ENCODE measurements around the gene NFATC1. TPM values are rescaled to one million over a fixed set of nuclear protein-coding genes. Genes with fewer than 3 reads are reported as not detected.

Gene NFATC1
- total RNA-seq, 2 donors from 2014 or later = 5.2 to 5.9 TPM

DNA sequence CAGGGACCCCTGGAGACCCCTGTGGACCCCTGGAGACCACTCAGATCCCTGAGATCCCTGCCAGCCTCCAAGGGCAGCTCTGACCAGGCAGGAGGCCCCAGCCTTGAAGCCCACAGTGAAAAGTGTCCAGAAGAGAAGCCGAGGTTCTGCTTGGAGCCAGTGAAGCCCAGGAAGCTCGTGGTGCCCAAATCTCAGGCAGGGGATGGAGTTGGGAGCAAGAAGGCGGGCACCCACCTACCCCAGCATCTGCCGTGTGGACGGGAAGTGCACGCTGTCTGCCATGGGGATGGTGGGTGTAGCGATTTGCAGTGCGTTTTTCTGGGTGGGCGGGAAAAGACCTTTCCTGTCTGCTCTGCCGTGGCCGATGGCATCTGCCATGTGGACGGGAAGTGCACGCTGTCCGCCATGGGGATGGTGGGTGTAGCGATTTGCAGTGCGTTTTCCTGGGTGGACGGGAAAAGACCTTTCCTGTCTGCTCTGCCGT, 163.2 kb downstream of the NFATC1 start:
- 83% methylated on average over 10 to 18 of the region's 18 CpGs for WGBS, 2 donors
- Histone ChIP-seq H3K4me1 (no peaks in the 10 kb centered on the region), H3K4me3 (no peak overlapping the region), H3K9me3 (no peaks in the 10 kb centered on the region), H3K36me3 (replicated peaks in 1 of 2; ENCODE audit: insufficient read depth in 1 of 2, low read depth in 2 of 2) (no peaks in the 10 kb centered on the region), H3K27me3 (no peaks in the 10 kb centered on the region), H3K27ac (no peak overlapping the region)
- no peak for TF ChIP-seq POLR2A (IDR thresholded peaks at IDR 0.05)
- TF ChIP-seq, protein P1, sequence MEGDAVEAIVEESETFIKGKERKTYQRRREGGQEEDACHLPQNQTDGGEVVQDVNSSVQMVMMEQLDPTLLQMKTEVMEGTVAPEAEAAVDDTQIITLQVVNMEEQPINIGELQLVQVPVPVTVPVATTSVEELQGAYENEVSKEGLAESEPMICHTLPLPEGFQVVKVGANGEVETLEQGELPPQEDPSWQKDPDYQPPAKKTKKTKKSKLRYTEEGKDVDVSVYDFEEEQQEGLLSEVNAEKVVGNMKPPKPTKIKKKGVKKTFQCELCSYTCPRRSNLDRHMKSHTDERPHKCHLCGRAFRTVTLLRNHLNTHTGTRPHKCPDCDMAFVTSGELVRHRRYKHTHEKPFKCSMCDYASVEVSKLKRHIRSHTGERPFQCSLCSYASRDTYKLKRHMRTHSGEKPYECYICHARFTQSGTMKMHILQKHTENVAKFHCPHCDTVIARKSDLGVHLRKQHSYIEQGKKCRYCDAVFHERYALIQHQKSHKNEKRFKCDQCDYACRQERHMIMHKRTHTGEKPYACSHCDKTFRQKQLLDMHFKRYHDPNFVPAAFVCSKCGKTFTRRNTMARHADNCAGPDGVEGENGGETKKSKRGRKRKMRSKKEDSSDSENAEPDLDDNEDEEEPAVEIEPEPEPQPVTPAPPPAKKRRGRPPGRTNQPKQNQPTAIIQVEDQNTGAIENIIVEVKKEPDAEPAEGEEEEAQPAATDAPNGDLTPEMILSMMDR (IDR thresholded peaks at IDR 0.05) = no peak
- ATAC-seq (no peak), DNase-seq (peak in 1 of 4 donors; percentile 4)
- intact Hi-C loops (cut with DNase I) = no loop called here

GRCh38 chr18:79559436-79559835, 163.7 kb downstream of the NFATC1 start:
- WGBS, 2 donors = 85 to 88% methylated on average over 15 of the region's 15 CpGs
- Histone ChIP-seq H3K27ac (no peak overlapping the region), H3K36me3 (replicated peaks in 1 of 2; ENCODE audit: insufficient read depth in 1 of 2, low read depth in 2 of 2) (no peaks in the 10 kb centered on the region), H3K4me3 (no peak overlapping the region), H3K4me1 (no peaks in the 10 kb centered on the region), H3K27me3 (no peaks in the 10 kb centered on the region), H3K9me3 (no peaks in the 10 kb centered on the region)
- no peak for ATAC-seq
- intact Hi-C loops (cut with DNase I) = no loop called here
- no peak for DNase-seq
- TF ChIP-seq POLR2A (IDR thresholded peaks at IDR 0.05) = no peak
- TF ChIP-seq, protein P1 (IDR thresholded peaks at IDR 0.05) = no peak

GRCh38 chr18:79560042-79560860, 164.5 kb downstream of the NFATC1 start:
- DNase-seq (no peak), ATAC-seq (no peak)
- WGBS, 2 donors = 69 to 70% methylated on average over 30 to 32 of the region's 34 CpGs
- Histone ChIP-seq H3K27me3 (no peaks in the 10 kb centered on the region), H3K4me3 (no peak overlapping the region), H3K36me3 (replicated peaks in 1 of 2; ENCODE audit: insufficient read depth in 1 of 2, low read depth in 2 of 2) (no peaks in the 10 kb centered on the region), H3K27ac (no peak overlapping the region), H3K9me3 (no peaks in the 10 kb centered on the region), H3K4me1 (no peaks in the 10 kb centered on the region)
- no peak for TF ChIP-seq POLR2A (IDR thresholded peaks at IDR 0.05)
- TF ChIP-seq, protein P1 (IDR thresholded peaks at IDR 0.05) = no peak
- intact Hi-C loops (cut with DNase I) = no loop called here

GRCh38 chr18:79560861-79561210, 165.1 kb downstream of the NFATC1 start:
- intact Hi-C loops (cut with DNase I) = no loop called here
- 68 to 74% methylated on average over 5 of the region's 5 CpGs for WGBS, 2 donors
- no peaks in the 10 kb centered on the region for H3K9me3 ChIP-seq
- peaks cover 0 to under 1% of the 10 kb centered on the region in 2 donors for H3K27me3 ChIP-seq
- H3K27ac ChIP-seq = no peak overlapping the region
- H3K4me1 ChIP-seq = no peaks in the 10 kb centered on the region
- H3K4me3 ChIP-seq = no peak overlapping the region
- no peak for DNase-seq
- TF ChIP-seq, protein P1 (IDR thresholded peaks at IDR 0.05) = no peak
- no peak for TF ChIP-seq POLR2A (IDR thresholded peaks at IDR 0.05)
- H3K36me3 ChIP-seq (replicated peaks in 1 of 2; ENCODE audit: insufficient read depth in 1 of 2, low read depth in 2 of 2) = no peaks in the 10 kb centered on the region
- no peak for ATAC-seq

GRCh38 chr18:79563949-79564348, 168.2 kb downstream of the NFATC1 start:
- ATAC-seq = no peak
- Histone ChIP-seq H3K36me3 (replicated peaks in 1 of 2; ENCODE audit: insufficient read depth in 1 of 2, low read depth in 2 of 2) (no peaks in the 10 kb centered on the region), H3K27me3 (peaks cover 0 to 5% of the 10 kb centered on the region in 2 donors), H3K4me1 (no peaks in the 10 kb centered on the region), H3K4me3 (no peak overlapping the region), H3K27ac (no peak overlapping the region), H3K9me3 (no peaks in the 10 kb centered on the region)
- DNase-seq = no peak
- 77% methylated on average over 6 of the region's 6 CpGs for WGBS, 2 donors
- TF ChIP-seq, protein P1 (IDR thresholded peaks at IDR 0.05) = no peak
- no peak for TF ChIP-seq POLR2A (IDR thresholded peaks at IDR 0.05)
- intact Hi-C loops (cut with DNase I) = no loop called here
